GM04504 (cell line): ENCODE data around the gene SPATA13.
"Not testable (repeated sequence)": the region's sequence is repeated elsewhere in the genome, so short reads cannot be mapped to it uniquely, and the experiment has no call there.

Experiments
- DNase-seq: peaks from one replicate; pipeline ENCODE4 v3.0.0-alpha.2; 2012; ENCODE audit warnings: low read depth

Gene SPATA13

DNA sequence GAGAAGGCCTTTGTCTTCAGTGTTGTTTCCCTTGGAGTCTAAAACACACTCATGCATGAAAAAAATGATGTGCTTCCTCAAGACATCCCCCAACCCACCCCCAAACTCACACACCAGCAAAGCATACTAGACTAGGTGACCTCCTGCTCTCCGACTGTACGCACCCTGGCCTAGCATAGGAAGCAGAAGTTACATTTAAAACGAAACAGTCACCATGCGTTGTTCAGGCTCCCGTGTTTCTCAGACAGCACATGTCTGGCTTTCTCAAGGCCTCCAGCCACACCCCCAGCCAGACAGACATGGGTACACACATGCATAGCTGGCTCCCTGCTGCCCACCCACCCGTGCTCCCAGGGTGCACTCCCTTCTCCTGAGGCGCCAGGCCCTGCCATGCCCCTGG, 120.2 kb downstream of the SPATA13 start:
- DNase-seq: no peak

- no peak for DNase-seq
Measured at GRCh38 chr13:24281188-24282008, 120.9 kb downstream of the SPATA13 start.

DNA sequence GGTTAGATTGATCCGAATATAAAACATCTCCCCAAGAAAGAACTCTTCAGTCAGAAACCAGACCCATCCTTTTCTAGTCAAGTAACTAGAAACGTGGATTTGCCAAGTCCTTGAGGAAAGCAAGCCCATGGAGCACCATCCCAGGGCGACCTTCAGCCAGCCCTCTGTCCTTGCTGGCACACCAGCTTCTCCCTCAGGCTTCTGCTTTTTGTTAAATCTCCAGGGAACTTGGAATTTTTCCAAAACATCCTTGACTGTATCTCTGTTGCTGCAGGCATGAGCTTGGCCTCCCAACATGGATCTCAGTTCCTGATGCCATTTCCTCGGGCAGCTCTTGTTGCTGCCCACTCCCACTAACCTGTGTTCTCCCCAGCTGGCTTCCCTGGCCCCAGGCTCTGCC, 121.7 kb downstream of the SPATA13 start:
- no peak for DNase-seq

- DNase-seq: no peak
Measured at GRCh38 chr13:24284889-24285565, 124.5 kb downstream of the SPATA13 start.

- DNase-seq: no peak
Measured at GRCh38 chr13:24286624-24287023, 126.1 kb downstream of the SPATA13 start.

- no peak for DNase-seq
Measured at GRCh38 chr13:24287748-24288287, 127.3 kb downstream of the SPATA13 start.

- DNase-seq: no peak
Measured at GRCh38 chr13:24288870-24289269, 128.3 kb downstream of the SPATA13 start.

DNA sequence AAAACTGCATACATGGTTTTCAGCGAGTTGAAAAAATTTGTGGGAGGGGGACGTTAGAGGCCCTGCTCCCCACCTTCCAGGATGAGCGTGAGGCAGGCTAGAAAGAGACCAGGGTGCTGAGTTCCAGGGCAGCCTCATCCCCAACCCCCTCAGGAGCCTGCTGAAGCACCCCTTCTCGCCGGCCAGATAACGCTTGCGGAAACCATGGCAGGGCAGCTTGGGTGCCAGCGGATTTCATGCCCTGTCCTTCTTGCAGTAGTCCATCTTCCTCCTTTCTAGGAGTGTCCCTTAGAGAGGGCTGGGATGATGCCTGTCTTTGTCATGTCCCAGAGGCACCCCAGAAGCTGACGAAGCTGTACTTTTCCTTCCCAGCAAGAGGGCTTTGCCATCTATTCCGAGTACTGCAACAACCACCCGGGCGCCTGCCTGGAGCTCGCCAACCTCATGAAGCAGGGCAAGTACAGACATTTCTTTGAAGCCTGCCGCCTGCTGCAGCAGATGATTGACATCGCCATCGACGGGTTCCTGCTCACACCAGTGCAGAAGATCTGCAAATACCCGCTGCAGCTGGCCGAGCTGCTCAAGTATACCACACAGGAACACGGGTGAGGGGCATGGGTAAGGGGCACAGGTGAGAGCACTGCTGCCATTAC, 129.9 kb downstream of the SPATA13 start:
- no peak for DNase-seq

DNA sequence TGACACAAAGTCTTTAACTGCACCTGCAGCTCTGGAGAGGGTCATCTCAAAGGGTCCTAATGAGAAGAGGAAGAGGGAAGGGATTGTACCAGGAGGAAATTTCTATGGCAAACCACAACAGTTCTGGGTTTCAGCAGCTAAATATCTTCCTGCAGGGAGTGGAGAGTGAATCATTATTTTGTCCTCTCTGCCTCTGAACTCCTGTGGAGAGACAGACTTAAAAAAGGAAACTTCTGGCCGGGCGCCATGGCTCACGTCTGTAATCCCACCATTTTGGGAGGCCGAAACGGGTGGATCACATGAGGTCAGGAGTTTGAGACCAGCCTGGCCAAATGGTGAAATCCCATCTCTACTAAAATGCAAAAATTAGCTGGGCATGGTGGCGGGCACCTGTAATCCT, 132.0 kb downstream of the SPATA13 start:
- no peak for DNase-seq

DNA sequence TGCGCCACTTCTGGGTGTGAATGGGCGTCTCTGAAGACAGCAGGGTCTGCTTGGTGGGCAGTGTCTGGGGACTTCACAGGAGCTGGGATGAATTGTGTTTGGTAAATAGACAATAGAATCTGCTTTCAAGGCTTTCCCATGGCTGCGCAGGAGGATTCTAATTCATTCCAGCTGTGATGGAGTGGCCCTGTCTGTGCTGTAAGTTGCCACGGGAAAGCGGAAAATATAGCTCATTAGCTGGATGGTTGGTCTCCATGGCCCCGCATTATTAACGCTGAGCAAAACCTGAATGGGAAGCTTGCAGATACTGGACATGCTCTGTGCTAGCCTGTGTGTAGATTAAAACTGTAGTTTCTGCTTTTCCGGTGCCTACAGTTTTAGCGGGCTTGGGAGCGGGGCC, 133.2 kb downstream of the SPATA13 start:
- no peak for DNase-seq

- DNase-seq: no peak
Measured at GRCh38 chr13:24299488-24300114, 139.1 kb downstream of the SPATA13 start.

- DNase-seq: no peak
Measured at GRCh38 chr13:24301434-24301833, 140.9 kb downstream of the SPATA13 start.

- DNase-seq: no peak
Measured at GRCh38 chr13:24301911-24302310, 141.4 kb downstream of the SPATA13 start.

DNA sequence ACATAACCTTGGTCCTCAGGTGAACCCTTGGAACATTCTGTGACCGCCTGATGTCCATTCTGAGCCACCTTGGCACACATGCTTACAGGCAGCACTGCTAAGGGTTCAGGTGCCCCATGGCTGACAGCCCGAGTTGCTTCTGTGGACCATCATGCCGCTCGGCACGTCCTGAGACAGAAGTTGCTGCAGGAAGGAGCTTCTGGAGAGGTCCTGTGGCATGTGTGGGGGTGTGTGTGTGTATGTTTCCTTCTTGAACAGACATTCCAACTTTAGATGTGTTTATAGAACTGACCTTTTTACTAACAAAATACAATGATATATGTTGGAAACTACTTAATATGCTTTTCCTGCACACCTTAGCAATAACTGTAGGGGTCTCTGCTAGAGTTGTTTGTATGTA, 144.1 kb downstream of the SPATA13 start:
- DNase-seq: no peak

- peak; percentile 3 for DNase-seq
Measured at GRCh38 chr13:24306632-24307031, 146.1 kb downstream of the SPATA13 start.

DNA sequence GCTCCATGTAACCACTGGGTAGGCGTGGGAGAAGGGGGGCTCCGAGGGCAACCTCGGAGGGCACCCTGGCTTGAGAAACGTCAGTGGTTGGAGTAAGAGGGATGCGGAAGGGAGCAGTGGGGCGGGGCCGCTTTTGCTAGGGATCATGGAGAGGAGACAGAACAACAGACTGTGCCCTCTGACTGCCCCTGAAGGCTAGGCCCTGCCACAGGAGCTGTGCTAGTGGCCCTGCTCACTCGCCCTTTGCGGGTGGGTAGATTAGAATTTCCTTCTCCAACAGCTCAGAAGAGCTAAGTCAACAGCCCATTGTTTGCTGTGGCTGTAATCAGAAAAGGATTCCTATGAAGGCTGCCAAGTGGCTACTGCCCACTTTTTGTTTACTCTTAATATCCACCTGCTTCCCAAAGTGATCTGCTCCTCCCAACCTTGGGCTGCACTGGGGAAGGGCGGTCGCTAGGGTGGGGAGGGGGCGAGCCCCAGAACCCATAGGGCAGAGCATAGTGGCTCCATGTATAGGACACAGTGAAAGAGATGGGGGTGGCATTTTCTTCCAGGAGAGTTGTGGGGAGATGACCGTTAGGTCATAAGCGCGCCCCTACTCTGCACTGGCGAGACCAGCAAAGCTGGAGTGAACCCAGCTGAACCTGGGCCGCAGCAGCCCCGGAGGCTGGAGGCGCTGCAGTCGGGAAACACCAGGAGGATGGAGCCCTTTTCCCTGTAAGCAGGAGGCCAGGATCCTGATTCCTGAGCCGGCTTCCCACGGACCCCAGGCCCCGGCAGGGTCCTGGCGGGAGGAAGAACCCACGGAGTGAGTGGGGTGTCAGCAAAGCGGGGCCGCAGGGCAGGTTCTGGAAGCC, 146.9 kb downstream of the SPATA13 start:
- no peak for DNase-seq

DNA sequence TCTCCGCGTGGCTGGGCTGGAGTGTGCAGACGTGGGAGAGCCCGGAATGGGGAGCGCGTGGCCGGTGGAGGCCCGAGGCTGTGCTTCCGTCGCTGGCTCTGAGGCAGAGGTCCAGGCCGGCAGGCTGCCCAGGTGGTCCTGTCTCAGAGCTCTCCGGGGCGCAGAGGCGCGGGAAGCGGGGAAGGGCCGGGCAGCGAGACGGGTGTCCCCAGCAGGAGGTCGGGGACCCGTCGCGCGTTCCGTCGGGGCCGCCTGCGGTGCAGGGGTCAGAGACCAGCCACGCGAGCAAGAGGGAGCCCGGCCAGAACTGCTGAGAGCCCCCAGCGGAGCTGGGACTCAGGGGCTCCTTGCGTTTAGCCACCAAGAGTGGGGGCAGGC, 147.5 kb downstream of the SPATA13 start:
- DNase-seq: no peak

GRCh38 chr13:24308488-24309020, 148.0 kb downstream of the SPATA13 start:
- DNase-seq: no peak

GRCh38 chr13:24309300-24309699, 148.8 kb downstream of the SPATA13 start, which contains the start of gene C1QTNF9:
Gene C1QTNF9 (plus strand): TSS chr13:24309580. CDS start chr13:24316004, 6,424 bp downstream.
- DNase-seq: not testable (repeated sequence)

DNA sequence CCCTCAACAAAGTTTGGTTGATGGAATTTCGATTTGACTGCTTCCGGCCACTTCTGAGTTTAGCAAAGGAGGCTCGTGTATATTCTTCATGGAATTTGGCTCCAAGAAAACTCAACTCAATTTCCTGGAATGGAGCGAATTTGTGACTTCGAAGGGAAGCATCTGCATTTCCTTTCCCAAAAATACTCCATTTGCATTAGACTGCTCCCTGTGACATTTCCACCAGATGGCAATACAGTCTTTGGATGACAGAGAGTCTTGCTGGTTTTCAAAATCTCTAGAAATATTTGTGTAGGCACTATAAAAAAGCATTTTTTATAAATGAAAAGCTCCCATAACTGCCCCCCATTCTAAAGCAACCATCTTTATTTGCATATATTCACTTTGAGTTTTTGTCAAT, 152.9 kb downstream of the SPATA13 start:
- DNase-seq: no peak

GRCh38 chr13:24317835-24318234, 157.3 kb downstream of the SPATA13 start:
- DNase-seq: not testable (repeated sequence)
